Naive B cell (primary cell): ENCODE results near the gene SRP19. TPM values are rescaled to one million over a fixed set of nuclear protein-coding genes. Genes with fewer than 3 reads are reported as not detected.
"Not testable (repeated sequence)": the region's sequence is repeated elsewhere in the genome, so short reads cannot be mapped to it uniquely, and the experiment has no call there.

ENCODE experiments used
- ATAC-seq, 2 donors: fragments of 150-1000 bp; cut with Tn5 transposase; 2 replicates each; pipeline ENCODE4 v1.10.0; 2021; ENCODE audit warnings: low read depth in 2 of 2, mild to moderate bottlenecking in 2 of 2, moderate library complexity in 2 of 2
- DNase-seq: peaks from one replicate; pipeline ENCODE4 v3.0.0; 2022
- H3K27ac Mint-ChIP-seq, 6 donors: one replicate each; pipeline ENCODE4 v1.8.0; 2020 to 2022; ENCODE audit warnings: mild to moderate bottlenecking in 6 of 6, mixed read lengths in 6 of 6, moderate library complexity in 5 of 6, inconsistent platforms in 2 of 6
- H3K27me3 Mint-ChIP-seq, 3 donors: one replicate each; pipeline ENCODE4 v1.8.0; 2021 to 2022; ENCODE audit warnings: mixed read lengths in 3 of 3, mild to moderate bottlenecking in 1 of 3
- H3K36me3 Mint-ChIP-seq, 2 donors: one replicate each; pipeline ENCODE4 v1.8.0; 2020 to 2022; ENCODE audit warnings: mixed read lengths in 2 of 2, inconsistent platforms in 1 of 2, mild to moderate bottlenecking in 1 of 2
- H3K4me1 Mint-ChIP-seq, 3 donors: one replicate each; pipeline ENCODE4 v1.8.0; 2020 to 2022; ENCODE audit warnings: mixed read lengths in 3 of 3, inconsistent platforms in 1 of 3, mild to moderate bottlenecking in 1 of 3, moderate library complexity in 1 of 3
- H3K4me3 Mint-ChIP-seq, 8 donors: one replicate each; pipeline ENCODE4 v1.8.0; 2020 to 2022; ENCODE audit warnings: mild to moderate bottlenecking in 8 of 8, mixed read lengths in 8 of 8, moderate library complexity in 8 of 8, inconsistent platforms in 2 of 8
- H3K9me3 Mint-ChIP-seq, 7 donors: one replicate each; pipeline ENCODE4 v1.8.0; 2020 to 2022; ENCODE audit warnings: mixed read lengths in 7 of 7, mild to moderate bottlenecking in 5 of 7, inconsistent platforms in 2 of 7, moderate library complexity in 1 of 7
- polyA plus RNA-seq, 6 donors: library from polyadenylated mRNA; unstranded; fragments of 300-500 nt; fragmentation: Illumina TruSeq; gene quantifications; one replicate each; pipeline ENCODE4 v1.2.3, GENCODE V29; 2021; ENCODE audit warnings: low read depth in 6 of 6

Gene SRP19
- polyA plus RNA-seq, 6 donors from 2014 or later, result 104 to 153 (median 121) TPM

GRCh38 chr5:112849912-112850311 is 11.2 kb upstream of the SRP19 start:
- peaks cover 3 to 16% (median 4%) of the 10 kb centered on the region in 7 donors for H3K9me3 Mint-ChIP-seq
- H3K4me3 Mint-ChIP-seq, result no peak overlapping the region
- peak overlapping the region in 1 of 6 donors; percentile 21 for H3K27ac Mint-ChIP-seq
- peaks cover 5 to 6% of the 10 kb centered on the region in 2 donors for H3K36me3 Mint-ChIP-seq
- ATAC-seq, result no peak
- H3K27me3 Mint-ChIP-seq, result peaks cover 7 to 18% (median 14%) of the 10 kb centered on the region in 3 donors
- DNase-seq, result no peak
- H3K4me1 Mint-ChIP-seq, result peaks cover 0 to 12% (median 5%) of the 10 kb centered on the region in 3 donors

- ATAC-seq (no peak), DNase-seq (no peak)
- Mint-ChIP-seq H3K27me3 (peaks cover 30 to 48% (median 42%) of the 10 kb centered on the region in 3 donors), H3K4me1 (no peaks in the 10 kb centered on the region), H3K27ac (no peak overlapping the region), H3K36me3 (peaks cover 11 to 15% of the 10 kb centered on the region in 2 donors), H3K4me3 (peak overlapping the region in 1 of 8 donors; percentile 49), H3K9me3 (peaks cover 6 to 29% (median 11%) of the 10 kb centered on the region in 7 donors)
Measured at GRCh38 chr5:112854651-112855050, 6.4 kb upstream of the SRP19 start.

DNA sequence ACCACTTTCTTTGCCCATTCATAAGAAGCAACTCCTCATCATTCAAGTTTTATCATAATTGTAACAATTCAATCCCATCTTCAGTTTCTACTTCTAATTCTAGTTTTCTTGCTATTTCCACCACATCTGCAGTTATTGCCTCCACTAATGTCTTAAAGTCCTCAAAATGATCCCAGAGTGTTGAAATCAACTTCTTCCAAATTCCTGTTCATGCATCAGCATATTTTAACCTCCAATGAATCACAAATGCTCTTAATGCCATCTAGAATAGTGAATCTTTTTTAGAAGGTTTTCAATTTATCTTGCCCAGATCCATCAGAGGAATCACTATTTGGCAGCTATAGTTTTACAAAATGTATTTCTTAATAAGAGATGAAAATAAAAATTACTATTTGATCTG is 3.2 kb upstream of the SRP19 start:
- Mint-ChIP-seq H3K4me3 (peak overlapping the region in 1 of 8 donors; percentile 35), H3K27ac (no peak overlapping the region), H3K36me3 (peaks cover 11 to 15% of the 10 kb centered on the region in 2 donors), H3K27me3 (peaks cover 30 to 48% (median 42%) of the 10 kb centered on the region in 3 donors), H3K4me1 (peaks cover 9 to 28% (median 14%) of the 10 kb centered on the region in 3 donors), H3K9me3 (peaks cover 6 to 29% (median 11%) of the 10 kb centered on the region in 7 donors)
- ATAC-seq, result no peak
- no peak for DNase-seq

- not testable (repeated sequence) for H3K9me3 Mint-ChIP-seq, DNase-seq, H3K36me3 Mint-ChIP-seq, ATAC-seq
- H3K4me1 Mint-ChIP-seq, result peaks cover 9 to 39% (median 23%) of the 10 kb centered on the region in 3 donors
- H3K27me3 Mint-ChIP-seq, result peaks cover 18 to 23% (median 22%) of the 10 kb centered on the region in 3 donors
- peak overlapping the region; percentile 96 to 99 (median 98) for H3K27ac Mint-ChIP-seq
- peak overlapping the region; percentile 95 to 99 (median 98) for H3K4me3 Mint-ChIP-seq
Measured at GRCh38 chr5:112860571-112860928, 537 bp upstream of the SRP19 start.

- Mint-ChIP-seq H3K4me3 (peak overlapping the region; percentile 95 to 99 (median 98)), H3K27ac (peak overlapping the region; percentile 96 to 99 (median 98)), H3K27me3 (peaks cover 8 to 12% (median 11%) of the 10 kb centered on the region in 3 donors), H3K36me3 (no peaks in the 10 kb centered on the region), H3K4me1 (peaks cover 9 to 39% (median 23%) of the 10 kb centered on the region in 3 donors), H3K9me3 (no peaks in the 10 kb centered on the region)
- ATAC-seq (no peak), DNase-seq (no peak)
Measured at GRCh38 chr5:112861638-112861985, 525 bp downstream of the SRP19 start.

GRCh38 chr5:112862085-112862484 is 998 bp downstream of the SRP19 start:
- no peaks in the 10 kb centered on the region for H3K36me3 Mint-ChIP-seq
- peaks cover 9 to 39% (median 23%) of the 10 kb centered on the region in 3 donors for H3K4me1 Mint-ChIP-seq
- H3K27me3 Mint-ChIP-seq, result peaks cover 8 to 11% (median 10%) of the 10 kb centered on the region in 3 donors
- peak overlapping the region in 3 of 6 donors; percentile 60 to 97 (median 80) for H3K27ac Mint-ChIP-seq
- H3K9me3 Mint-ChIP-seq, result no peaks in the 10 kb centered on the region
- H3K4me3 Mint-ChIP-seq, result peak overlapping the region; percentile 95 to 99 (median 98)
- ATAC-seq (no peak), DNase-seq (no peak)

- DNase-seq (no peak), ATAC-seq (no peak)
- Mint-ChIP-seq H3K27ac (peak overlapping the region in 2 of 6 donors; percentile 73 to 74), H3K4me1 (peaks cover 9 to 39% (median 23%) of the 10 kb centered on the region in 3 donors), H3K27me3 (peaks cover 0 to under 1% (median 0%) of the 10 kb centered on the region in 3 donors), H3K36me3 (no peaks in the 10 kb centered on the region), H3K9me3 (no peaks in the 10 kb centered on the region), H3K4me3 (peak overlapping the region in 6 of 8 donors; percentile 24 to 96 (median 58))
Measured at GRCh38 chr5:112863549-112863948, 2.5 kb downstream of the SRP19 start.

DNA sequence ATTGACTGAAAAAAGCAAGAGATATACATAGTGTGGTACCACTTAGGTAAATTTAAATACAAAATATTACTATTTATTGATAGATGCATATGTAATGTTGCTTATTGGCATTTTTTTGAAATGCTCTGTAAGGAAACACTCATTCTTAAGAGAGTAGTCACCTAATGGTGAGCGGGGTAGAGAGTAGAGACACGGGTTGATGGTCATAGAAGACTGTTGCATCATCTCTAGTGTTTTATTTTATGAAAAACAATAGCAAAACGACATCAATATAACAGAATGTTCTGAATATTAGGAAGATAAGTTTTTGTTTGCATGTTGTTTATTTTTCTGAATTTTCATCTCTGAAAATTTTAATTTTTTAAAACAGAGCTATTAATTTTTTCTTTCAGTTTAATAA is 4.0 kb downstream of the SRP19 start:
- Mint-ChIP-seq H3K4me1 (peaks cover 9 to 39% (median 27%) of the 10 kb centered on the region in 3 donors), H3K27me3 (no peaks in the 10 kb centered on the region), H3K27ac (no peak overlapping the region), H3K36me3 (peaks cover 0 to 10% of the 10 kb centered on the region in 2 donors), H3K9me3 (no peaks in the 10 kb centered on the region), H3K4me3 (no peak overlapping the region)
- no peak for DNase-seq
- no peak for ATAC-seq

GRCh38 chr5:112866739-112867138 is 5.7 kb downstream of the SRP19 start:
- no peaks in the 10 kb centered on the region for H3K9me3 Mint-ChIP-seq
- peak overlapping the region in 3 of 6 donors; percentile 11 to 37 (median 19) for H3K27ac Mint-ChIP-seq
- no peak for ATAC-seq
- DNase-seq, result no peak
- peaks cover 5 to 24% (median 21%) of the 10 kb centered on the region in 3 donors for H3K4me1 Mint-ChIP-seq
- no peak overlapping the region for H3K4me3 Mint-ChIP-seq
- no peaks in the 10 kb centered on the region for H3K27me3 Mint-ChIP-seq
- peaks cover 0 to 10% of the 10 kb centered on the region in 2 donors for H3K36me3 Mint-ChIP-seq

DNA sequence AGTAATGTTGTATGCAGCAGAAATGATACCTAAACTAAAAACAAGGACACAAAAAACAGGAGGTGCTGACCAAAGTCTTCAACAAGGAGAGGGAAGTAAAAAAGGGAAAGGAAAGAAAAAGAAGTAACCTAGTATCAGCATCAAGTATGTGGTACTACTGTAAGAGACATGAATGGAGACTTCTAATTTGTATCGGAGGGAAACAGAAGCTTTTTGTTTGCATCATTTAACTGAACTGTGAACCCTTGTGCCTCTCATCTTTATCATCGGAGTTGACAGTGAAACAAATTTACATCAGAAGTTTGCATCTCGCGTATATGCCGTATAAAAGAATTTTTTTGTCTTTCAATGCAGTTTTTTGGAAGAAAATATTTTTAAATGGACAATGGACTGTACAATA is 6.3 kb downstream of the SRP19 start:
- Mint-ChIP-seq H3K4me1 (peaks cover 3 to 17% (median 17%) of the 10 kb centered on the region in 3 donors), H3K4me3 (no peak overlapping the region), H3K27me3 (no peaks in the 10 kb centered on the region), H3K9me3 (no peaks in the 10 kb centered on the region), H3K36me3 (peaks cover 0 to 10% of the 10 kb centered on the region in 2 donors), H3K27ac (peak overlapping the region in 4 of 6 donors; percentile 2 to 72 (median 28))
- DNase-seq, result no peak
- no peak for ATAC-seq

DNA sequence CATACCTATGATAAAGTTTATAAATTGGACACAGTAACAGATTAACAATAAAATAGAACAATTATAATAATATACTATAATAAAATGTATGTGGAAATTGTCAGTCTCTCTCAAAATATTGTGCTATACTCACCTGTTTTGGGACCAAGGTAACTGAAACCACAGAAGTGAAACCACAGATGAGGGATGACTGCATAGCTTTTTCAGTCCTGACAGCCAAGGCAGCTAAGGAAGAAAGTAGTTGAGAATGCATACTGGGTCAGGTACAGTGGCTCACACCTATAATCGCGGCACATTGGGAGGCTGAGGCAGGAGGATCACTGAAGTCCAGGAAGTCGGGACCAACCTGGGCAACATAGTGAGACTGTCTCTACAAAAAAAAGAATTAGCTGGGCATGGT is 8.9 kb downstream of the SRP19 start:
- Mint-ChIP-seq H3K9me3 (no peaks in the 10 kb centered on the region), H3K36me3 (peaks cover 0 to 10% of the 10 kb centered on the region in 2 donors), H3K27me3 (no peaks in the 10 kb centered on the region), H3K4me3 (no peak overlapping the region), H3K4me1 (peaks cover 4 to 10% (median 7%) of the 10 kb centered on the region in 3 donors), H3K27ac (peak overlapping the region in 2 of 6 donors; percentile 57 to 63)
- ATAC-seq (no peak), DNase-seq (no peak)

DNA sequence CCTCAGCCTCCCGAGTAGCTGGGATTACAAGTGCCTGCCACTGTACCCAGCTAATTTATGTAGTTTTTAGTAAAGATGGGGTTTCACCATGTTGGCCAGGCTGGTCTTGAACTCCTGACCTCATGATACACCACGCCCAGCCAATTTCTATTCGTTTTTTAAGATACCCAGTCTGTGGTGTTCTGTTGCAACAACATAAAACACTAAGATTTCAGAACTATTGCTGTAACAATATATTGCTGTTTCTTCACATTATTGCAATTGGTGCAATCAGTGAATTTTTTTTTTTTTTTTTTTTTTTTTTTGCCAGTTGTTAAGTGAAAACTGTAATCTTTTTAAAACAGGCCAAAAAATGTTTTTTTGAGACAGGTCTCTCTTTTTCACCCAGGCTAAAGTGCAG is 9.9 kb downstream of the SRP19 start:
- Mint-ChIP-seq H3K4me3 (no peak overlapping the region), H3K27ac (peak overlapping the region in 1 of 6 donors; percentile 82), H3K4me1 (peaks cover 4 to 10% (median 7%) of the 10 kb centered on the region in 3 donors), H3K36me3 (peaks cover 0 to 10% of the 10 kb centered on the region in 2 donors), H3K27me3 (no peaks in the 10 kb centered on the region), H3K9me3 (no peaks in the 10 kb centered on the region)
- ATAC-seq, result no peak
- DNase-seq, result no peak

- DNase-seq (no peak), ATAC-seq (no peak)
- Mint-ChIP-seq H3K4me3 (no peak overlapping the region), H3K36me3 (peaks cover 0 to 6% of the 10 kb centered on the region in 2 donors), H3K4me1 (peaks cover 5 to 7% (median 6%) of the 10 kb centered on the region in 3 donors), H3K27ac (no peak overlapping the region), H3K27me3 (no peaks in the 10 kb centered on the region), H3K9me3 (no peaks in the 10 kb centered on the region)
Measured at GRCh38 chr5:112876362-112876761, 15.3 kb downstream of the SRP19 start.

- DNase-seq (no peak), ATAC-seq (no peak)
- H3K36me3 Mint-ChIP-seq, result peaks cover 0 to 6% of the 10 kb centered on the region in 2 donors
- H3K4me1 Mint-ChIP-seq, result peaks cover 4 to 6% (median 5%) of the 10 kb centered on the region in 3 donors
- no peaks in the 10 kb centered on the region for H3K9me3 Mint-ChIP-seq
- no peak overlapping the region for H3K4me3 Mint-ChIP-seq
- peak overlapping the region in 1 of 6 donors; percentile 75 for H3K27ac Mint-ChIP-seq
- no peaks in the 10 kb centered on the region for H3K27me3 Mint-ChIP-seq
Measured at GRCh38 chr5:112878101-112878500, 17.0 kb downstream of the SRP19 start.
